Mononuclear cell (primary cell): Measurements from ENCODE around the gene MYLK4. TPM values are rescaled to one million over a fixed set of nuclear protein-coding genes. Genes with fewer than 3 reads are reported as not detected.

Experiments used
- H3K27me3 ChIP-seq: 2 replicates; pipeline ENCODE4 v1.6.0; 2011; ENCODE audit warnings: low read length, control low read depth; ENCODE audit not compliant: insufficient read depth
- H3K4me1 ChIP-seq: 2 replicates; pipeline ENCODE4 v1.5.1; 2011; ENCODE audit warnings: mild to moderate bottlenecking, low read length, control low read depth; ENCODE audit not compliant: insufficient read depth
- H3K4me3 ChIP-seq: 2 replicates; pipeline ENCODE4 v1.5.1; 2011; ENCODE audit warnings: mild to moderate bottlenecking, low read length, moderate library complexity
- H3K9me3 ChIP-seq: 2 replicates; pipeline ENCODE4 v1.5.1; 2011; ENCODE audit warnings: low read depth, mild to moderate bottlenecking, control low read depth, low read length
- total RNA-seq: library from RNA; depleted of rRNA; stranded (reverse); fragments of >200 nt; gene quantifications from one replicate; pipeline ENCODE4 v1.2.3, GENCODE V29; 2012

Gene MYLK4
- total RNA-seq, 1 donor = 0.42 TPM

DNA sequence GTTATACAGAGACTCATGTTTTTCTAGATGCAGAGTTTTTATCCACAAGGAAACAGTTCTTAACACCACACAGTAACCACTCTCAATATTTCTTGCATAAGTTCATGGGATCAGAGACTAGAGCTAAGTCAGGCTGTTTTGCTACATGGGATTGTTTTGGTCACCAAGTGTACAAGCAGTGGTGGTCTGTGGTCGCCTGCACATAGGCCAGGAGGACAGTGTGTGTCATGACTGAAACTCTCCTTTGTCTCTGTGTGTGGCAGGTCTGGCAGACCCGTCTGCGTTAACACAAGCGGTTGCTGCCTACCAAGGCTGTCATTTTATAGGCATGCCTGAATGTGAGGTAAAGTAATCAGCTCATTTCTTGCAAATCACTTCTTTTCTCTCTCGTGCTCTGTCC is 33.3 kb upstream of the MYLK4 start:
- Histone ChIP-seq H3K9me3 (no peaks in the 10 kb centered on the region), H3K4me1 (no peaks in the 10 kb centered on the region), H3K27me3 (no peaks in the 10 kb centered on the region), H3K4me3 (no peak overlapping the region)

DNA sequence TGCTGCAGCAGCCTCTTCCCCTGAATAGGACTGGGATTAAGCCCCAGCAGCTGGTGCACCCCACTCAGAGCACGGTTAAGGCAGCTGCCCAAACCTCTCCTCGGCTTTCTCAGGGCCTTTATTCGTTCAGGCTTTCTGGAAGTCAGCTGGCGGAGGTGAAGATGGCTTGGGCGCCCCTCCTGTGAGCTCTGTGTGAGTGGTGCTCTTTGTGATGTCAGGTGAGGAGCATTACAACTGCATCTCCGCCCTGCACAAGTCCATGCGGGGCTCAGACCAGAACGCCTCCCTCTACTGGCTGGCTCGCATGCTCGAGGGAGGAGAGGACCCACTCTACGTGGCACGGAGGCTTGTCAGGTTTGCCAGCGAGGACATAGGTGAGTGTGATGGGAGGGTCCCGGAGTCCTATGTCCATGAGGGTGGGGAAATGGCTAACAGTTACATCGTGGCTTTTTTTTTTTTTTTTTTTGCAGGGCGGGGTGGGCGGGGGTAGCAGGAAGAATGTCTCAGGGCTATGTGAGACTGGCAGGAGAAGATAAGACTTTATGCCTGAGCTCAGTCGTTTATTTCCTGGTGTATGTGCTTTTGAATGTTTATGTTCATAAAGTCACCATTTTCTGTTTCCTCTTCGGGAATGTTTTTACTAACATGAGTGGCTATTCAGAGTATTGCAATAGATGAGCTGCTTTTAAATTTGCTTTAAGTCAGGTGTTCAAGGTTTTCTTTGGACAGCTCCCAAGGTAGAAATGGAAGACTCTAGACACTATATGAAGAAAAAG is 32.7 kb upstream of the MYLK4 start:
- Histone ChIP-seq H3K4me3 (no peak overlapping the region), H3K4me1 (no peaks in the 10 kb centered on the region), H3K27me3 (no peaks in the 10 kb centered on the region), H3K9me3 (no peaks in the 10 kb centered on the region)

GRCh38 chr6:2782825-2783187 is 32.1 kb upstream of the MYLK4 start:
- Histone ChIP-seq H3K27me3 (no peaks in the 10 kb centered on the region), H3K9me3 (no peaks in the 10 kb centered on the region), H3K4me3 (no peak overlapping the region), H3K4me1 (no peaks in the 10 kb centered on the region)

DNA sequence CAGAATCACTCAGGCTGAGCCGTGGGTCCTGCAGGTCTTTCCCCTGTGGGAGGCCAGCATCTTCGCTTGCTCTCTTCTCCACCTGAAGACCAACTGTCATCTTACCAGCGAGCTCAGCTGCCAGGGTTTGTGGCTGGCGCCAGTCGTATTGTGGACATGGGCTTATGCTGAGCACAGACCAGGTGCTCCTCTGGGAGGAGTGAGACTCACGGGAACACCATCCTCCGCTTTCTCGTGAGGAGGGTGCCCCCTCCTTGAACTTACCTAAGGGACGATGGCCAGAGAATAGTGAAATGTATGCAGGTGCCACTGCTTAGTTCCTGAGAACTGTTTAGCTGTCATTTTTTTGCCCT is 31.6 kb upstream of the MYLK4 start:
- H3K9me3 ChIP-seq = no peaks in the 10 kb centered on the region
- H3K27me3 ChIP-seq = no peaks in the 10 kb centered on the region
- H3K4me1 ChIP-seq = no peaks in the 10 kb centered on the region
- H3K4me3 ChIP-seq = no peak overlapping the region

DNA sequence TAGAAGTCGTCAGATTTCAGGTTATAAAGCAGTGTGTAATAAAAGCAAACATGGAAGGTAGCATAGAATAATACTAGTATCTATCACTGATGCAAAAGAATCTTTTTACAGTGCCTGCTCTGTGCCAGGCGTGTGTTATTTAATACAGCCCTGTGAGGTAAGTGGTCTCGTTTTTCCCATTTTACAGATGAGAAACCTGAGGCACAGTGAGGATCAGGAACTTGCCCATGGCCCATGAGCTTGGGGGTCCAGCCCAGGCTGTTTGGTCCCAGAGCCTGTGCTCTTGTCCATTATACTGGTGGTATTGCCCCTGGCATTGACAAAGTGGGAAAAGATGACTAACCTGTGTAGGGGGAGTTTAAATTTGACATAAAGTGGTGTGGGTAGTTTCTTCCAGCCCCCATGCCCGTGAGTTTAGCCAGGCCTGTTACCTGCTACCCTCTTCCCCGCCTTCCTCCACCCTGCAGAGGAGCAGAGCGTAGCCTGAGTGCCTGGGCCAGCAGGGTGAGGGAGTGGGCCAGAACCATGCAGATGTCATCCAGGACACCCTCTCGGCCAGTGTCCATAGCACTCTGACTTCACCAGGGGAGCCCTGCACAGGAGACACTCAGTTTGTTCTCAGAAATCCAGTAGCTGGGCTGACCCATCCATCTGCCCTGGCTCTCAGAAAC is 31.1 kb upstream of the MYLK4 start:
- Histone ChIP-seq H3K4me1 (no peaks in the 10 kb centered on the region), H3K27me3 (no peaks in the 10 kb centered on the region), H3K9me3 (no peaks in the 10 kb centered on the region), H3K4me3 (no peak overlapping the region)

- no peak overlapping the region for H3K4me3 ChIP-seq
- no peaks in the 10 kb centered on the region for H3K27me3 ChIP-seq
- no peaks in the 10 kb centered on the region for H3K4me1 ChIP-seq
- no peaks in the 10 kb centered on the region for H3K9me3 ChIP-seq
Measured at GRCh38 chr6:2780102-2780737, 29.5 kb upstream of the MYLK4 start.

DNA sequence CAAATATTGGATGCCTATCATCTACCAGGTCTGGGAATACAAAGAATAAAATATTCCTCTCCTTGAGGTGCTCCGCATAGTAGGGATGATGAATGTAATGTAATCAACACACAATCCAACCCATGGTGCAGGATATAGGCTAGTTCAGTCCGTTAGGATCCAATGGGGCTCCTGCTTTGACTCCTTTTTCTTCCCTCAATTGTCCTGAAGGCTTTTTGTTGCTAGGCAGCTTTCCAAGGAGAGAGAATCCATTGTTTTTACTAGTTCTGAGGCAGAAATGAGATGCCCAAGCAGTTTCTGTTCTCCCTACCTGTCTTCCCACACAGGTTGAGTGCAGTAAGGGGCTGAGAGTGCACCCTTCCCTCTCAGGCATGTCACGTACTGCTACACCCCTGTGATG is 26.5 kb upstream of the MYLK4 start:
- Histone ChIP-seq H3K4me1 (no peaks in the 10 kb centered on the region), H3K27me3 (no peaks in the 10 kb centered on the region), H3K4me3 (no peak overlapping the region), H3K9me3 (no peaks in the 10 kb centered on the region)

- no peaks in the 10 kb centered on the region for H3K27me3 ChIP-seq
- H3K4me1 ChIP-seq = peaks cover 3% of the 10 kb centered on the region
- no peak overlapping the region for H3K4me3 ChIP-seq
- H3K9me3 ChIP-seq = no peaks in the 10 kb centered on the region
Measured at GRCh38 chr6:2775003-2775402, 24.3 kb upstream of the MYLK4 start.

GRCh38 chr6:2773449-2773848 is 22.7 kb upstream of the MYLK4 start:
- no peak overlapping the region for H3K4me3 ChIP-seq
- no peaks in the 10 kb centered on the region for H3K27me3 ChIP-seq

GRCh38 chr6:2772840-2773239 is 22.1 kb upstream of the MYLK4 start:
- H3K27me3 ChIP-seq = no peaks in the 10 kb centered on the region
- no peak overlapping the region for H3K4me3 ChIP-seq
- H3K9me3 ChIP-seq = no peaks in the 10 kb centered on the region
- H3K4me1 ChIP-seq = peaks cover 16% of the 10 kb centered on the region

More at GRCh38 chr6:2773449-2773848, 22.7 kb upstream of the MYLK4 start:
- Histone ChIP-seq H3K4me1 (peaks cover 10% of the 10 kb centered on the region), H3K9me3 (no peaks in the 10 kb centered on the region)

DNA sequence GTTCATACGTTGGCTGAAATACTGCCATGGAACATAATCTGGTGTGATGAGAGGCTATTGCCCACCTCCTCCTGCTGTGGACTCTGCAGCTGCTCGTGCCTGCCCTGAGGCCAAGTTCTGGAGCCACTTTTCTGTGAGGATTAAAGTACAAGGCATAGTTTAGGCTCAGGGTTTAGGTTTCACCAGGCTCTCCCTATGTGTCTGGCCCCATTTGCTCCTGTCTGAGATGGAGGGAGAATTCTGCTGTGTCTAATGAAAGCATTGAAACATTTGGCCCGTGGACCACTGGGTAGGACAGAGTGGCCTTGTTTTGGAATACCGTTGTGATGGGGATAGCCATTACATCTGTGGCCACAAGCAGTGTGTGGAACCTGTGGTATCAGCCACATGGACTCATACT is 20.4 kb upstream of the MYLK4 start:
- no peaks in the 10 kb centered on the region for H3K27me3 ChIP-seq
- H3K4me1 ChIP-seq = peaks cover 32% of the 10 kb centered on the region
- H3K9me3 ChIP-seq = no peaks in the 10 kb centered on the region
- no peak overlapping the region for H3K4me3 ChIP-seq

DNA sequence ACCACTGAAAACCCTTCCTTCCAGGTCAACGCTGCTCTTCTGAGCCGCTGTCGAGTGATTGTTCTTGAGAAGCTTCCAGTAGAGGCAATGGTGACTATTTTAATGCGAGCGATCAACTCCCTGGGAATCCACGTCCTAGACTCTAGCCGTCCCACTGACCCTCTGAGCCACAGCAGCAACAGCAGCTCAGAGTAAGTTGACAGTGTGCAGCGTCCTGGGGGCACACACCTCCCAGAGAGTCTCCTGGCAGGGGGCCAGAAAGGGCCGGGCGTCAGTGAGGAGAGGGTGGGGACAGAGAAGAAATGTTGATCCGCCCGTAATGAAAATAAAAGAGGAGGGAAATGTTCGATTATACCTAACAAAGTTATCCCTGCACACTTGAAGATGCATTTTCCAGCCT is 19.4 kb upstream of the MYLK4 start:
- Histone ChIP-seq H3K4me3 (no peak overlapping the region), H3K4me1 (peaks cover 32% of the 10 kb centered on the region), H3K27me3 (no peaks in the 10 kb centered on the region)

GRCh38 chr6:2768696-2769095 is 18.0 kb upstream of the MYLK4 start:
- Histone ChIP-seq H3K27me3 (no peaks in the 10 kb centered on the region), H3K9me3 (no peaks in the 10 kb centered on the region), H3K4me1 (peaks cover 40% of the 10 kb centered on the region), H3K4me3 (no peak overlapping the region)

More for the DNA sequence above, 19.4 kb upstream of the MYLK4 start:
- no peaks in the 10 kb centered on the region for H3K9me3 ChIP-seq

GRCh38 chr6:2767657-2768524 is 17.2 kb upstream of the MYLK4 start:
- H3K4me3 ChIP-seq = no peak overlapping the region

More at GRCh38 chr6:2767657-2768524, 17.2 kb upstream of the MYLK4 start:
- peaks cover 40% of the 10 kb centered on the region for H3K4me1 ChIP-seq
- no peaks in the 10 kb centered on the region for H3K9me3 ChIP-seq
- no peaks in the 10 kb centered on the region for H3K27me3 ChIP-seq
